GM18867 (cell line): ENCODE data around the gene CARMIL3.
"Not testable (repeated sequence)": the region's sequence is repeated elsewhere in the genome, so short reads cannot be mapped to it uniquely, and the experiment has no call there.

ENCODE experiments used
- ATAC-seq: cut with Tn5 transposase; IDR thresholded peaks from one replicate; pipeline ENCODE4 v1.9.1; 2021; ENCODE audit warnings: mild to moderate bottlenecking, moderate library complexity; ENCODE audit not compliant: unreplicated experiment

CARMIL3 gene, protein sequence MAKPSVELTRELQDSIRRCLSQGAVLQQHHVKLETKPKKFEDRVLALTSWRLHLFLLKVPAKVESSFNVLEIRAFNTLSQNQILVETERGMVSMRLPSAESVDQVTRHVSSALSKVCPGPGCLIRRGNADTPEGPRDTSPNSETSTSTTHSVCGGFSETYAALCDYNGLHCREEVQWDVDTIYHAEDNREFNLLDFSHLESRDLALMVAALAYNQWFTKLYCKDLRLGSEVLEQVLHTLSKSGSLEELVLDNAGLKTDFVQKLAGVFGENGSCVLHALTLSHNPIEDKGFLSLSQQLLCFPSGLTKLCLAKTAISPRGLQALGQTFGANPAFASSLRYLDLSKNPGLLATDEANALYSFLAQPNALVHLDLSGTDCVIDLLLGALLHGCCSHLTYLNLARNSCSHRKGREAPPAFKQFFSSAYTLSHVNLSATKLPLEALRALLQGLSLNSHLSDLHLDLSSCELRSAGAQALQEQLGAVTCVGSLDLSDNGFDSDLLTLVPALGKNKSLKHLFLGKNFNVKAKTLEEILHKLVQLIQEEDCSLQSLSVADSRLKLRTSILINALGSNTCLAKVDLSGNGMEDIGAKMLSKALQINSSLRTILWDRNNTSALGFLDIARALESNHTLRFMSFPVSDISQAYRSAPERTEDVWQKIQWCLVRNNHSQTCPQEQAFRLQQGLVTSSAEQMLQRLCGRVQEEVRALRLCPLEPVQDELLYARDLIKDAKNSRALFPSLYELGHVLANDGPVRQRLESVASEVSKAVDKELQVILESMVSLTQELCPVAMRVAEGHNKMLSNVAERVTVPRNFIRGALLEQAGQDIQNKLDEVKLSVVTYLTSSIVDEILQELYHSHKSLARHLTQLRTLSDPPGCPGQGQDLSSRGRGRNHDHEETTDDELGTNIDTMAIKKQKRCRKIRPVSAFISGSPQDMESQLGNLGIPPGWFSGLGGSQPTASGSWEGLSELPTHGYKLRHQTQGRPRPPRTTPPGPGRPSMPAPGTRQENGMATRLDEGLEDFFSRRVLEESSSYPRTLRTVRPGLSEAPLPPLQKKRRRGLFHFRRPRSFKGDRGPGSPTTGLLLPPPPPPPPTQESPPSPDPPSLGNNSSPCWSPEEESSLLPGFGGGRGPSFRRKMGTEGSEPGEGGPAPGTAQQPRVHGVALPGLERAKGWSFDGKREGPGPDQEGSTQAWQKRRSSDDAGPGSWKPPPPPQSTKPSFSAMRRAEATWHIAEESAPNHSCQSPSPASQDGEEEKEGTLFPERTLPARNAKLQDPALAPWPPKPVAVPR (N-terminal part only)

DNA sequence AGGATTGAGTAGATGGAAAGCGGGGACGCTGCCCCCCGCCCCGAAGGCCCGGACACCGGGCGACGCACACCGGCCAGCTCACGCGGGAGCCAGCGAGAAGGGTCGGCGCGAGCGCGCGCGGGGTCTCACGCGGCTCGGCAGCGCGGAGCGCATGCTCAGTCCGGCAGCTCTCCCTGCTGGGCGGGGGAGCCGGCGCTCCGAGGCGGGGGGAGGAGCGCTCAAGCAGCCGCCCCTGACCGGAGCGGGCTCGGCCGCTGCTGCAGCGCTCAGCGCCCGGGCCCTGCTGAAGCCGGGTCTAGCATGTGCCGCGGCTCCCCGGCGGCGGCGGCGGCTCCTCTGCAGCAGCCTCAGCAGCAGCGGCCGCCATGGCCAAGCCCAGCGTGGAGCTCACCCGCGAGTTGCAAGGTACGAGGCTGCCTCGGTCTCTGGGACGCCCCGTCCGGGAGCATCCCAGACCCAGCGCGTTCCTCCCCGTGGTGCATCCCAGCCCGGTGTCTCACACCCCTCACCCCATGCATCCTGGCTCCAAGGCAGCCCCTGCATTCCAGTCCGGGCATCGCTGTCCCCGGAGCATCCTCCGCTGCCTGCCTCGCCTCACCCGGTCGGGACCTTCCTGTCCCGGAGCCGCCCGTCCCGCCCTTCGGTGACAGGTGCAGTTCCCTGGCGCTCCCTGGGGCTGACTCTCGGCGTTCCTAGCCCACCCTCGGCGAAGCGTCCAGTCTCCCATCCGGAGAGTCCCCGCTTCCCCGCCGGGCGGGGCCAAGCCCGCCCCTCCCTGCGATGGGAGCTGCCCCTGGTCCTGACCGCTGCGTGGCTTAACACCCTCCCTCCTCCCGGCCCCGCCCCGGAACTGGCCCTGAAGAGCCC, at the start of gene CARMIL3:
CARMIL3 (plus strand) TSS at position 221 of the 867 bp plus-strand sequence; CDS start at position 366, 145 bp downstream.
- peak; percentile 77 for ATAC-seq

DNA sequence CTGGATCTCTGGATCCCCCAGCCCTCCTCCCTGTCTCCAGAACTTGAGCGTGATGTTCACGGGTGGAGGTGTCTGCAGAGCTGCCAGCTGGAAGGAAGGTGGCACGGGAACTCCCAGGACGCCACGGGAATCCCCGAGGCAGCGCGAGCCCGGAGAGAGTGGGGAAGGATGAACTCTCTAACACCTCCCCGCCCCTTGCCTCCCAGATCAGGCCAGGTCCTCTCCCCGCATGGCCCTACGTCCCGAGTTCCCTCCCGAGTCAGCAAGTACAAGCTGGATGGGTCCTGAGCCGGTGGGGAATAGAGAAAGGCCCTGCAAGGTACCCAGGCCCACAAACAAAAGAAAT, 45.4 kb upstream of the CARMIL3 start:
- not testable (repeated sequence) for ATAC-seq

DNA sequence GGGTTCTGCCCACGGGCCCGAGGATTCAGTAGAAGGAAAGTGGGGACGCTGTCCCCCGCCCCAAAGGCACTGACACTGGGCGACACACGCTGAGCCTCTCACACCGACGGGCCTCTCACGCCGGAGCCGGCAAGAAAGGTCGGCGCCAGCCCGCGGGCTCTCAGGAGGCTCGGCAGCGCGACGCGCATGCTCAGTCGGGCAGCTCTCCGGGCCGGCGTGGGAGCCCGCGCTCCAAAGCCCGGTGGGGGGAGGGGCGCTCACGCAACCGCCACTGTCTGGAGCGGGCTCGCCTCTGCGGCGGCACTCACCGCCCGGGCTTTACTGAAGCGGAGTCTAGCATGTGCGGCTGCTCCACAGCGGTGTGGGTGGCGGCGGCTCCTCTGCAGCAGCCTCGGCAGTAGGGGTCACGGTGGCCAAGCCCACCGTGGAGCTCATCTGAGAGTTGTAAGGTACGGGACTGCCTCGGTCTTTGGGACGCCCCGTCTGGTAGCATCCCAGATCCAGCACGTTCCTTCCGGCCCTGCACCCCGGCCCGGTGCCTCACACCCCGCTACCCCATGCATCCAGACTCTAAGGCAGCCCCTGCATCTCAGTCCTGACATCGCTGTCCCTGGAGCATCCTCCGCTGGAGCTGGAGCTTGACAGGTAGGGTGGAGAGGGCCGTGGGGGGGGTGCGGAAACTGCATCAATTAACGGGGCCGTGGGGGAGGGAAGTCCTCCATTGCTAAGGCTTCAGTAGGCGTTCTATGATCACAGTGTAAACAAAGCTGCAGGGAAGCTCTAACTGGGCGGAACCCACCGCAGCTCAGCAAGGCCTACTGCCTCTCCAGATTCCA, 44.8 kb upstream of the CARMIL3 start:
- peak; percentile 88 for ATAC-seq

DNA sequence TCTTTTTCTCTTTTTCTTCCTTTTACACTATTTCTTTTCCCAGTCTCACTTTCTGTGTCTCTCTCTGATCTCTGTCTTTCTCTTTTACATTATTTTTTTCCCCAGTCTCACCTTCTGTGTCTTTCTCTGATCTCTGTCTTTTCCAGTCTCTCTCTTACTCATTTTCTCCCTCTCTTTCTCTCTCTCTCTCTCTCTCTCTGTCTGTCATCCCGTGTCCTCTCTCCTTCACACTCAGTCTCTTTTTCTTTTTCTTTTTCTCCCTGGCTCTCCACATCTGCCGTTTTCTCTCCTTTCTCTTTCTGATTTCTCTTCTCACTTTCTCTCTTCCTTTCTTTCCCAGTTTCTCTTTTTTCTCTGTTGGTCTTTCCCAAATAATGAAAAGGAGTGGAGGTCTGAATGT, 40.8 kb upstream of the CARMIL3 start:
- ATAC-seq, result no peak

DNA sequence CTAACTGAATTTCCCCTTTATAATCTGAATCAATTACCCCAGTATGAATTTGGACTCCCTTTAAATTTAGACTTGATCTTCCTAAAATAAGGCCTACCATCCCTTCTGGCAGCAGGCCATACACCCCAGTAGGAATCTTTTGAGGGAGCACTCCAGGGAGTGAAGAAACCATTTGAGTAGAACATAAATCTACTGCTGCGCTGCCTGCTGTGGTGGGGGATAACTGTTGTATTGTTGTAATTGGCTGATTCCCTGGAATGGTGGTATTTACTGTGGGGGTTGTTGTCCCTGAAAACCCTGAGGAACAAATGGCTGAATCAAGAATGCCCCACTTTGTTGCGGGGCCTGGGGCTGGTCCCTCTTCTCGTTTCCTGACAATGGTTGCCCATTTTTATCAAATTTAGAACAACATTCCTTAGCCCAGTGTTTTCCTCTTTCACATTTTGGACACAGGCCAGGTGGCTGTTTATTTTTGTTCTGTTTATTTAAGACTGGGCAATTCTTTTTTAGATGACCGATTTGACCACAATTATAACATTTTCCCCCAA, 39.0 kb upstream of the CARMIL3 start:
- not testable (repeated sequence) for ATAC-seq

DNA sequence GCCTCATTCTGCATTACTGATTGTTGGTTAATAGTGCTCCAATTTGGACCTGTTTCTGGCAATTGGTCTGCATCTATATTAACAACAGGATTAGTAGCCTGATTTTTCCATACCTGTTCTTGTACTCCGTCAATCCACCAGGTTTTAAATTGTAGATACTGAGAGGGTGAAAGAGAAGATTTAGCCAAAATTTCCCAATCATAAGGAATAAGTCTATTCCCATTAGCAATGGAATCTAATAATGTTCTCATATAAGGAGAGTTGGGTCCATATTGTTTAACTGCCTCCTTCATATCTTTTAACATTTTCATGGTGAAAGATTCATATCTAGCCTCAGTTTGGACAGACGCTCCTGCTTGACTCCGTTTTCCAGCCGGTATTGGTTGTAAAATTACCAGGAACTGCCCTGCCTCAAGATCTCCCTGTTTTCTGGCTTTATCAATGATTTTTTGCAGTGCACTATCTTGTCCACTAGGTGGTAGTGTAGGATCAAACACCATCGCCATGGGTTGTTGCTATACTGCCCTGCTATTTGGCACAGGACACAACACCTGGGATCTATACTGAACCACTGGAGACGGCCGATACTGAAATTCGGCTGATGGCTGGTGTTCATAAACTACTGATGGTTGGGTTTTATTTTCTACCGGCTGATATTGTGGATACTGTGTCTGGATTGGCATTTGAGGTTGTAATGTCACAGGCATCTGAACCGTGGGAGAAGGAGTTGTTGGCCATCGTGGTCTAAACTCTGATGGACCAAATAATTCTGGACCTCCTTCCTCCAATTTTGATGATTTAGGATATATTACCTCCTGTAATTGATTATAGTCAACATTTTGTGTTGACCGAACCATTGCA, 37.9 kb upstream of the CARMIL3 start:
- peak; percentile 41 for ATAC-seq

DNA sequence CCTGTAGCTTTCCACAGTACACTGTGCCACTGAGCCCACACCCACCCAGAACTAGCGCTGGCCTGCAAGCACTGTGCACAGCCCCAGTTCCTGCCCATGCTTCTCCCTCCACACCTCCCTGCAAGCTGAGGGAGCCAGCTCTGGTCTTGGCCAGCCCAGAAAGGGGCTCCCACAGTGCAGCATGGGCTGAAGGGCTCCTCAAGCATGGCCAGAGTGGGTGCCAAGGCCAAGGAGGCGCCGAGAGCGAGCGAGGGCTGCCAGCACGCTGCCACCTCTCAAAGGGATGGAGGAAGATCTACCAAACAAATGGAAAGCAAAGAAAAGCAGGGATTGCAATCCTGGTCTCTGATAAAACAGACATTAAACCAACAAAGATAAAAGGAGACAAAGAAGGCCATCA, 36.1 kb upstream of the CARMIL3 start:
- ATAC-seq, result not testable (repeated sequence)

DNA sequence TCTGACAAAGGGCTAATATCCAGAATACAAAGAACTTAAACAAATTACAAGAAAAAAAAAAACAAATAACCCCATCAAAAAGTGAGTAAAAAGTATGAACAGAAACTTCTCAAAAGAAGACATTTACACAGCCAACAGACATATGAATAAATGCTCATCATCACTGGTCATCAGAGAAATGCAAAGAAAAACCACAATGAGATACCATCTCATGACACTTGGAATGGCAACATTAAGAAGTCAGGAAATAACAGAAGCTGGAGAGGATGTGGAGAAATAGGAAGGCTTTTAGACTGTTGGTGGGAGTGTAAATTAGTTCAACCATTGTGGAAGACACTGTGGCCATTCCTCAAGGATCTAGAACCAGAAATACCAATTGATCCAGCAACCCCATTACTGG, 32.8 kb upstream of the CARMIL3 start:
- ATAC-seq, result not testable (repeated sequence)

DNA sequence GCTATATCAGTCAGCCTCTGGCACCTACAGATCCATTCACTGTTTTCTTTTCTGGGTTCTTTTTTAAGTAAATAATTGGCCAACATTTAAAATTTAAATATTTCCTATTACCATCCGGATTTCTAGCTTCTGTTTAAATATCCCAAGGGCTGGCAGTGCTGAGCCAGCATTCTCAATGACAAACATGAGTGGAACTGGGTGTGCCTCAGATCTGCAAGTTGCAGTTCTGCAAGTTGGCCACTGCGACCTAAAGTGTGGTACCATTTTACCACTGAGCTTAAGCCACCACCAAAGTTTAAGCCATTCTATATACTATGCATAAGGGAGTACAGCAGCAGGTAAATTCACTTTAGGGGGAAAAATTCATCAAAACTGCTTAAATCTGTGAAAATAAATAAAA, 31.9 kb upstream of the CARMIL3 start:
- ATAC-seq, result peak; percentile 44

DNA sequence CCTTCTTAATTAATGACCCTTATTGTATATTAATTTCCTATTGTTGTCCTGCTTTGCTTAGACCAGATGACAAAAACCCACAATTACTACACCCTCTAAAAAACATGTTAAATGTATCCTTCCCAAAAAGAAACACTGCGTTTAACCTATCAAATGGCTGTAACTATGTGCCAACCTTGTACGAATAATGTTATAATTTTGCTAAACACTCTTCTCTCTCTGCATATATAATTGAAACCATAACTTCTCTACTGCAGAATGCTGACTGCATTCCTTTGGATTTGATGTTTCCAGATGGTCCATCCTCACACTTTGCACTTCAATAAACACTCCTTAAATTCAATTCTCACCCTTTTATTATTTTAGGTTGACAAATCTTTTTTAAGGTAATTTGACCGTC, 31.3 kb upstream of the CARMIL3 start:
- ATAC-seq, result not testable (repeated sequence)

DNA sequence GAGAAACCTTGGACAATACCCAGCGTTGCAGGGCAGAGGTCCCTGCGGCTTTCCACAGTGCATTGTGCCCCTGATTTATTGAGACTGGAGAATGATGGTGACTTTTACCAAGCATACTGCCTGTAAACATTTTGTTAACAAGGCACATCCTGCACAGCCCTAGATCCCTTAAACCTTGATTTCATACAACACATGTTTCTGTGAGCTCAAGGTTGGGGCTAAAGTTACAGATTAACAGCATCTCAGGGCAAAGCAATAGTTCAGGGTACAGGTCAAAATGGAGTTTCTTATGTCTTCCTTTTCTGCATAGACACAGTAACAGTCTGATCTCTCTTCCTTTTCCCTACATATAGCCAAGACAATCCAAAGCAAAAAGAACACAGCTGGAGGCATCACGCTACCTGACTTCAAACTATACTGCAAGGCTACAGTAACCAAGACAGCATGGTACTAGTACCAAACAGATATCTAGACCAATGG, 26.8 kb upstream of the CARMIL3 start:
- not testable (repeated sequence) for ATAC-seq

DNA sequence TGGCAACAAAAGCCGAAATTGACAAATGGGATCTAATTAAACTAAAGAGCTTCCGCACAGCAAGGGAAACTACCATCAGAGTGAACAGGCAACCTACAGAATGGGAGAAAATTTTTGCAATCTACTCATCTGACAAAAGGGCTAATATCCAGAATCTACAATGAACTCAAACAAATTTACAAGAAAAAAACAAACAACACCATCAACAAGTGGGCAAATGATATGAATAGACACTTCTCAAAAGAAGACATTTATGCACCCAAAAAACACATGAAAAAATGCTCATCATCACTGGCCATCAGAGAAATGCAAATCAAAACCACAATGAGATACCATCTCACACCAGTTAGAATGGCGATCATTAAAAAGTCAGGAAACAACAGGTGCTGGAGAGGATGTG, 22.1 kb upstream of the CARMIL3 start:
- not testable (repeated sequence) for ATAC-seq

DNA sequence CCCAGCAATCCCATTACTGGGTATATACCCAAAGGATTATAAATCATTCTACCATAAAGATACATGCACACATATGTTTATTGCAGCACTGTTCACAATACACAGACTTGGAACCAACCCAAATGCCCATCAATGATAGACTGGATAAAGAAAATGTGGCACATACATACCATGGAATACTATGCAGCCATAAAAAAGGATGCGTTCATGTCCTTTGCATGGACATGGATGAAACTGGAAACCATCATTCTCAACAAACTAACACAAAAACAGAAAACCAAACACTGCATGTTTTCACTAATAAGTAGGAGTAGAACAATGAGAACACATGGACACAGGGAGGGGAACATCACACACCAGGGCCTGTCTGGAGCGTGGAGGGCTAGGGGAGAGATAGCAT, 20.5 kb upstream of the CARMIL3 start:
- not testable (repeated sequence) for ATAC-seq

DNA sequence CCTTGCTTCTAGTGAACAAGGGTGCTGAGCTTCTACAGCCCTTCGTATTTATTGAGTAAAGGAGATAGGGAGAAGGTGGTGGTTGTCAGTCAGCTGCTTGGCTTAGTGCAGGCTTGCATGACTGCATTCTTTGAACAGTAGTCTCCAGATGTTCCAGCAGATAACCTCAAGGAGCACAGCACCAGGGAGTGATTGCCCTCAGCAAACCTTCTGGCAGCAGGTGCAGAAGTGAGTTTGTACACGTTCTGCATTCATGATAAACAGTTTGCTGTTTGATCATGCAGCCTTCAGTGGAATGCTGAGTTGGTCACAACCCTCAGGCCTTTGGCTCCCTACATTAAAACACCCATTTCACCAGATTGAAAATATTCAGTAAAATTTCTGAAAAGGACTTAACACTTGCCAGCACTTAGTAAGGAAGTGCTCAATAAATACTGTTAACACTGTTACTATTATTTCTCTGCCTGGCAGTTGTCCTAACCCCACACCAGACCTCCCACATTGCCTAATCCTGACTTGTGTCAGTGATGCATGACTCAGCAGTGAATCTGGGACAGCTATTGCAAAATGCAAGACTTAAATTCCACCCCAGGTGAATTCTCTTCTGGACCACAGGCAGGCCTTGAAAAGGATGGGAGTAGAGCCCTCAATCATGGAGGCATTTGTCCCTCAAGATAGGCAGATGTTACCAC, 18.9 kb upstream of the CARMIL3 start:
- ATAC-seq, result no peak

DNA sequence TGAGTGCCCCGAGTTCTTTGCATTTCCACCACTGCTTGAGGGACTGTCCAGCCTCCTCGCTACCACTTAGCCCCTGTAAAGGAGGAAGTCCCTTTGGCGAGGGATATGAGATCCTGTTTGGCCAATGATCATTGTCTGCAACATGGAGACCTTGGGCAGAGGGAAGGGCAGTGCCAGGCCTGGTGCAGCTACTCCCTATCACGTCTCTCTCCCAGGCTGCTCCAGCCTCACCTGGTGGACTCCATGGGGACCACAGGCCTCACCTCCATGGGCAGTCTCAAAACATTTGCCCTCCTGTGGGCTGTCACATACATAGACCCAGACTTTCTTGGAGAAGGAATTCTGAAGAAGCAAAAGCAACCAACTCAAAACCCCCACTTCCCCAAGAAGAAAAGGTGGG, 16.0 kb upstream of the CARMIL3 start:
- ATAC-seq, result peak; percentile 4

DNA sequence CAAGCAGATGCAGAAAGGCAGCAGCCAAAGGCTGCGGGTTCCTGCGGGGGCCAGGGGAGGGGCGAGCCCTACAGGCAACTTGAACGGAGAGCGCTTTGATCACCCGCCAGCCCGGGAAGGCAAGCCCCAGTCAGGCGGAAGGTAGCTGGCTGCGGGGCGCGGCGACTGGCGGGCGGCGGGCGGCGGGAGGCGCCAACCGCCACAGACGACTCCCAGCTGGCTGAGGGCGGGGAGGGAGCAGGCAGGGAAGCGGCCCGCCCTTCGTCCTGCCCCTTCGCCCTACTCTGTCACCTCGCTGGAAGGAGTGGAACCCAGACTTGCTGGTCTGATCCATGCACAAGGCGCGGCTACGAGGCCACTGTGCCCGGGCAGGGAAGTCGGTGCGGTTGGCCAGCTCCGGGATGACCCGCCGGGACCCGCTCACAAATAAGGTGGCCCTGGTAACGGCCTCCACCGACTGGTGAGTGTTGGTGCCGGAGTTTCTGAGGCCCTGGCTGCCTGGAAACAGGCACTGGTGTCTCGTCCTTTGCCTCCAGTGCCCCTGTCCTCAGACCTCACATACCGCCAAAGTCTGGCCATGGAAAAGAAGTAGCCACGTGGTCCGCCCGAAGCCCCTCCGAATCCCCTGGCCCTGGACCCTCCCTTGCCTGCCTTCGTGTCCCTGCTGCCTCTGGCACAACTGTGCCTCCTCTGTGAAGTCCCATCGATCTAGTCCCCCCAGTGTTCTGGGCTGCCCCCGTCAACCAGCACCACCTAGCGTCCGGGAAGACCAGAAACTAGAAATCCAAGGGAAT, 15.4 kb upstream of the CARMIL3 start:
- peak; percentile 75 for ATAC-seq
